Neural progenitor cell (in vitro differentiated cells): Measurements from ENCODE around the gene GBP3.

Source experiments
- EZH2 ChIP-seq: fragments of 200-600 bp; sonication (generic); IDR thresholded peaks from 2 replicates; pipeline ENCODE4 v1.6.1; 2017; ENCODE audit warnings: antibody characterized with exemption, mild to moderate bottlenecking, moderate library complexity
- EZH2phosphoT487 ChIP-seq: fragments of 200-600 bp; sonication (generic); IDR thresholded peaks from 2 replicates; pipeline ENCODE4 v1.6.1; 2017; ENCODE audit warnings: antibody characterized with exemption
- TF ChIP-seq, protein P1 (sequence below): fragments of 200-600 bp; sonication (generic); IDR thresholded peaks from 2 replicates; pipeline ENCODE4 v1.5.1; 2017; ENCODE audit warnings: antibody characterized with exemption, mild to moderate bottlenecking

- TF ChIP-seq EZH2 (no peak), EZH2phosphoT487 (no peak)
- TF ChIP-seq, protein P1, sequence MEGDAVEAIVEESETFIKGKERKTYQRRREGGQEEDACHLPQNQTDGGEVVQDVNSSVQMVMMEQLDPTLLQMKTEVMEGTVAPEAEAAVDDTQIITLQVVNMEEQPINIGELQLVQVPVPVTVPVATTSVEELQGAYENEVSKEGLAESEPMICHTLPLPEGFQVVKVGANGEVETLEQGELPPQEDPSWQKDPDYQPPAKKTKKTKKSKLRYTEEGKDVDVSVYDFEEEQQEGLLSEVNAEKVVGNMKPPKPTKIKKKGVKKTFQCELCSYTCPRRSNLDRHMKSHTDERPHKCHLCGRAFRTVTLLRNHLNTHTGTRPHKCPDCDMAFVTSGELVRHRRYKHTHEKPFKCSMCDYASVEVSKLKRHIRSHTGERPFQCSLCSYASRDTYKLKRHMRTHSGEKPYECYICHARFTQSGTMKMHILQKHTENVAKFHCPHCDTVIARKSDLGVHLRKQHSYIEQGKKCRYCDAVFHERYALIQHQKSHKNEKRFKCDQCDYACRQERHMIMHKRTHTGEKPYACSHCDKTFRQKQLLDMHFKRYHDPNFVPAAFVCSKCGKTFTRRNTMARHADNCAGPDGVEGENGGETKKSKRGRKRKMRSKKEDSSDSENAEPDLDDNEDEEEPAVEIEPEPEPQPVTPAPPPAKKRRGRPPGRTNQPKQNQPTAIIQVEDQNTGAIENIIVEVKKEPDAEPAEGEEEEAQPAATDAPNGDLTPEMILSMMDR, result no peak
These were observed 38.1 kb downstream of the GBP3 start for GRCh38 chr1:88984569-88984968.
